HepG2 (cell line): Measurements from ENCODE around the gene ALDH16A1. TPM values are rescaled to one million over a fixed set of nuclear protein-coding genes. Genes with fewer than 3 reads are reported as not detected.

Experiments used
- AGO1 ChIP-seq: fragments of 200-400 bp; formaldehyde crosslinking; IDR thresholded peaks from 2 replicates; pipeline ENCODE4 v1.6.1; 2017; ENCODE audit warnings: mild to moderate bottlenecking, low read depth, low read length, moderate library complexity; ENCODE audit not compliant: poor library complexity, severe bottlenecking
- ATRX ChIP-seq: sonication (generic); formaldehyde crosslinking; IDR thresholded peaks from 2 replicates; pipeline ENCODE4 v1.4.0; 2020; ENCODE audit warnings: missing genetic modification reagents, borderline replicate concordance
- BRF2 ChIP-seq: sonication (generic); formaldehyde crosslinking; IDR thresholded peaks from 2 replicates; pipeline ENCODE4 v1.8.1; 2022; ENCODE audit warnings: mild to moderate bottlenecking, missing genetic modification reagents
- CHCHD3 ChIP-seq: sonication (generic); formaldehyde crosslinking; IDR thresholded peaks from 2 replicates; pipeline ENCODE4 v1.8.0; 2022; ENCODE audit warnings: mild to moderate bottlenecking, missing genetic modification reagents, moderate library complexity
- FOXO1 ChIP-seq: sonication (generic); formaldehyde crosslinking; IDR thresholded peaks from 2 replicates; pipeline ENCODE4 v1.4.0; 2020; ENCODE audit warnings: missing genetic modification reagents
- GATAD2A ChIP-seq: IDR thresholded peaks from 2 replicates; pipeline ENCODE4 v1.6.1; 2016
- KMT2B ChIP-seq: IDR thresholded peaks from 2 replicates; pipeline ENCODE4 v1.6.1; 2016; ENCODE audit warnings: missing genetic modification reagents, missing compliant biosample characterization
- NFE2 ChIP-seq: sonication (generic); formaldehyde crosslinking; IDR thresholded peaks from 2 replicates; pipeline ENCODE4 v1.4.0; 2020; ENCODE audit warnings: missing genetic modification reagents
- SIX4 ChIP-seq: sonication (generic); formaldehyde crosslinking; IDR thresholded peaks from 2 replicates; pipeline ENCODE4 v1.4.0; 2020; ENCODE audit warnings: missing genetic modification reagents
- ZNF773 ChIP-seq: sonication (generic); formaldehyde crosslinking; IDR thresholded peaks from 2 replicates; pipeline ENCODE4 v1.4.0; 2020; ENCODE audit warnings: missing genetic modification reagents, borderline replicate concordance
- polyA plus RNA-seq, 8 experiments: library from polyadenylated mRNA; depleted of rRNA in 3 of 8; stranded (reverse) in 7 of 8; unstranded in 1 of 8; fragments of >200 nt; fragmentation: Illumina TruSeq in 4 of 8; extraction: Trizol in 4 of 8; gene quantifications; 2 replicates each; pipeline versions ENCODE4 v1.2.1 to v1.2.3, GENCODE V29; 2011 to 2016; ENCODE audit warnings: low read depth in 4 of 8, missing spikeins in 1 of 8, mixed read lengths in 1 of 8; ENCODE audit not compliant: insufficient read depth in 1 of 8
- total RNA-seq, 5 experiments: library from RNA; depleted of rRNA; stranded (reverse); fragments of >200 nt; fragmentation: Illumina TruSeq; extraction: Trizol; gene quantifications; 2 replicates each; pipeline ENCODE4 v1.2.3, GENCODE V29; 2016; ENCODE audit warnings: low read depth in 1 of 5
- TF ChIP-seq, protein P1 (sequence below): IDR thresholded peaks from 2 replicates; pipeline ENCODE4 v1.6.1; 2012; ENCODE audit warnings: low read depth, low read length, improper control_type of control experiment
- TF ChIP-seq, protein P2 (sequence below): IDR thresholded peaks from 2 replicates; pipeline ENCODE4 v1.6.1; 2016; ENCODE audit warnings: low read depth, borderline replicate concordance
- TF ChIP-seq, protein P3 (sequence below): IDR thresholded peaks from 2 replicates; pipeline ENCODE4 v1.4.0; 2020; ENCODE audit warnings: mild to moderate bottlenecking, missing genetic modification reagents
- TF ChIP-seq, protein P4 (sequence below): sonication (generic); formaldehyde crosslinking; IDR thresholded peaks from 2 replicates; pipeline ENCODE4 v1.5.1; 2020; ENCODE audit warnings: mild to moderate bottlenecking, missing genetic modification reagents, moderate library complexity

ALDH16A1 gene
- total and polyA plus RNA-seq, 2 of the 13 experiments (the other 11 are each of a cell fraction or from before 2014, with no cell fraction given): 8.4 to 34.9 TPM

DNA sequence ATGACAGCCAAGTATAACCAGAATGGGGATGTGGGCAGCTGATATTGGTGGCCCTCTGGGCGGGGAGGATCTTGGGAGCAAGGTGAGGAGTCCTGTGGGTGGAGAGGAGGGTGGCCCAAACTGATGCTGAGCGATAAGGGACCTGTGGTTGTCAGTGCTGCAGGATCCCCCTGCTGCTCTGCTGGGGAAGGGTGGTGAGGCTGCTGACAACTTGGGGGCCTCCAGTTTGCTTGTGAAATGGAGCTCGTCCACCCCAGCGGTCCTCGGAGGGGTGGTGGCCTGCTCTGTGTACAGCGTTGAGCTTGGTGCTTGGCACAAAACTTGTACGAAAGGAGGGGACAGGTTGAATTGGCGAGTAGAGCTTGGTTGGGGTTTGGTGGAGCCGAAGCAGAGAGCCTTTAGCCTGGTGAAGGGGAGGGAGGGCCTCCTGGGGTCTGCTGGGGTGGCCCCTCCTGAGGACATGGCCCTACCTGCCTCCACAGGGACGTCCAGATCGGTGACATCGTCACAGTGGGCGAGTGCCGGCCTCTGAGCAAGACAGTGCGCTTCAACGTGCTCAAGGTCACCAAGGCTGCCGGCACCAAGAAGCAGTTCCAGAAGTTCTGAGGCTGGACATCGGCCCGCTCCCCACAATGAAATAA, 46.1 kb downstream of the ALDH16A1 start (continued):
- TF ChIP-seq, protein P1, sequence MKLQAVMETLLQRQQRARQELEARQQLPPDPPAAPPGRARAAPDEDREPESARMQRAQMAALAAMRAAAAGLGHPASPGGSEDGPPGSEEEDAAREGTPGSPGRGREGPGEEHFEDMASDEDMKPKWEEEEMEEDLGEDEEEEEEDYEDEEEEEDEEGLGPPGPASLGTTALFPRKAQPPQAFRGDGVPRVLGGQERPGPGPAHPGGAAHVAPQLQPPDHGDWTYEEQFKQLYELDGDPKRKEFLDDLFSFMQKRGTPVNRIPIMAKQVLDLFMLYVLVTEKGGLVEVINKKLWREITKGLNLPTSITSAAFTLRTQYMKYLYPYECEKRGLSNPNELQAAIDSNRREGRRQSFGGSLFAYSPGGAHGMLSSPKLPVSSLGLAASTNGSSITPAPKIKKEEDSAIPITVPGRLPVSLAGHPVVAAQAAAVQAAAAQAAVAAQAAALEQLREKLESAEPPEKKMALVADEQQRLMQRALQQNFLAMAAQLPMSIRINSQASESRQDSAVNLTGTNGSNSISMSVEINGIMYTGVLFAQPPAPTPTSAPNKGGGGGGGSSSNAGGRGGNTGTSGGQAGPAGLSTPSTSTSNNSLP: no peak
- TF ChIP-seq, protein P2, sequence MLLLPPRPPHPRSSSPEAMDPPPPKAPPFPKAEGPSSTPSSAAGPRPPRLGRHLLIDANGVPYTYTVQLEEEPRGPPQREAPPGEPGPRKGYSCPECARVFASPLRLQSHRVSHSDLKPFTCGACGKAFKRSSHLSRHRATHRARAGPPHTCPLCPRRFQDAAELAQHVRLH (CRISPR knock-in tag): no peak
- TF ChIP-seq NFE2: no peak
- no peak for TF ChIP-seq GATAD2A (CRISPR knock-in tag)
- no peak for TF ChIP-seq BRF2 (CRISPR knock-in tag)
- TF ChIP-seq AGO1: no peak
- TF ChIP-seq ZNF773 (CRISPR knock-in tag): no peak
- no peak for TF ChIP-seq KMT2B (CRISPR knock-in tag)
- TF ChIP-seq, protein P3, sequence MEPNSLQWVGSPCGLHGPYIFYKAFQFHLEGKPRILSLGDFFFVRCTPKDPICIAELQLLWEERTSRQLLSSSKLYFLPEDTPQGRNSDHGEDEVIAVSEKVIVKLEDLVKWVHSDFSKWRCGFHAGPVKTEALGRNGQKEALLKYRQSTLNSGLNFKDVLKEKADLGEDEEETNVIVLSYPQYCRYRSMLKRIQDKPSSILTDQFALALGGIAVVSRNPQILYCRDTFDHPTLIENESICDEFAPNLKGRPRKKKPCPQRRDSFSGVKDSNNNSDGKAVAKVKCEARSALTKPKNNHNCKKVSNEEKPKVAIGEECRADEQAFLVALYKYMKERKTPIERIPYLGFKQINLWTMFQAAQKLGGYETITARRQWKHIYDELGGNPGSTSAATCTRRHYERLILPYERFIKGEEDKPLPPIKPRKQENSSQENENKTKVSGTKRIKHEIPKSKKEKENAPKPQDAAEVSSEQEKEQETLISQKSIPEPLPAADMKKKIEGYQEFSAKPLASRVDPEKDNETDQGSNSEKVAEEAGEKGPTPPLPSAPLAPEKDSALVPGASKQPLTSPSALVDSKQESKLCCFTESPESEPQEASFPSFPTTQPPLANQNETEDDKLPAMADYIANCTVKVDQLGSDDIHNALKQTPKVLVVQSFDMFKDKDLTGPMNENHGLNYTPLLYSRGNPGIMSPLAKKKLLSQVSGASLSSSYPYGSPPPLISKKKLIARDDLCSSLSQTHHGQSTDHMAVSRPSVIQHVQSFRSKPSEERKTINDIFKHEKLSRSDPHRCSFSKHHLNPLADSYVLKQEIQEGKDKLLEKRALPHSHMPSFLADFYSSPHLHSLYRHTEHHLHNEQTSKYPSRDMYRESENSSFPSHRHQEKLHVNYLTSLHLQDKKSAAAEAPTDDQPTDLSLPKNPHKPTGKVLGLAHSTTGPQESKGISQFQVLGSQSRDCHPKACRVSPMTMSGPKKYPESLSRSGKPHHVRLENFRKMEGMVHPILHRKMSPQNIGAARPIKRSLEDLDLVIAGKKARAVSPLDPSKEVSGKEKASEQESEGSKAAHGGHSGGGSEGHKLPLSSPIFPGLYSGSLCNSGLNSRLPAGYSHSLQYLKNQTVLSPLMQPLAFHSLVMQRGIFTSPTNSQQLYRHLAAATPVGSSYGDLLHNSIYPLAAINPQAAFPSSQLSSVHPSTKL (CRISPR knock-in tag): no peak
- TF ChIP-seq CHCHD3: no peak
- no peak for TF ChIP-seq FOXO1 (CRISPR knock-in tag)
- no peak for TF ChIP-seq SIX4 (CRISPR knock-in tag)
- TF ChIP-seq, protein P4, sequence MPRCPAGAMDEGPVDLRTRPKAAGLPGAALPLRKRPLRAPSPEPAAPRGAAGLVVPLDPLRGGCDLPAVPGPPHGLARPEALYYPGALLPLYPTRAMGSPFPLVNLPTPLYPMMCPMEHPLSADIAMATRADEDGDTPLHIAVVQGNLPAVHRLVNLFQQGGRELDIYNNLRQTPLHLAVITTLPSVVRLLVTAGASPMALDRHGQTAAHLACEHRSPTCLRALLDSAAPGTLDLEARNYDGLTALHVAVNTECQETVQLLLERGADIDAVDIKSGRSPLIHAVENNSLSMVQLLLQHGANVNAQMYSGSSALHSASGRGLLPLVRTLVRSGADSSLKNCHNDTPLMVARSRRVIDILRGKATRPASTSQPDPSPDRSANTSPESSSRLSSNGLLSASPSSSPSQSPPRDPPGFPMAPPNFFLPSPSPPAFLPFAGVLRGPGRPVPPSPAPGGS (CRISPR knock-in tag): 0 out of 2 replicates have a peak, but pooled peaks have one; percentile 9
- no peak for TF ChIP-seq ATRX (CRISPR knock-in tag)
